Ectodermal cell (in vitro differentiated cells): ENCODE results near the gene AGAP2. TPM values are rescaled to one million over a fixed set of nuclear protein-coding genes. Genes with fewer than 3 reads are reported as not detected.
A peak's percentile ranks its signal among the peaks of the same experiment; 100 is the strongest.

ENCODE experiments used
- H3K27ac ChIP-seq: 2 replicates; pipeline ENCODE4 v1.7.0; 2013; ENCODE audit warnings: mild to moderate bottlenecking, low read depth, low read length; ENCODE audit not compliant: insufficient read depth, poor library complexity, severe bottlenecking
- H3K27me3 ChIP-seq: 2 replicates; pipeline ENCODE4 v1.7.0; 2013; ENCODE audit warnings: mild to moderate bottlenecking, low read length; ENCODE audit not compliant: insufficient read depth, control insufficient read depth, poor library complexity, severe bottlenecking
- H3K36me3 ChIP-seq: one replicate; pipeline ENCODE4 v1.7.0; 2013; ENCODE audit warnings: low read length; ENCODE audit not compliant: control insufficient read depth, insufficient read depth
- H3K4me1 ChIP-seq: one replicate; pipeline ENCODE4 v1.7.0; 2013; ENCODE audit warnings: low read length; ENCODE audit not compliant: control insufficient read depth, insufficient read depth
- H3K4me3 ChIP-seq: 2 replicates; pipeline ENCODE4 v1.7.0; 2013; ENCODE audit warnings: low read depth, low read length, control low read depth; ENCODE audit not compliant: insufficient read depth
- H3K9me3 ChIP-seq: 2 replicates; pipeline ENCODE4 v1.7.0; 2013; ENCODE audit warnings: mild to moderate bottlenecking, low read length, moderate library complexity; ENCODE audit not compliant: control insufficient read depth
- WGBS, 2 experiments: methylation state at CpG; one replicate each; pipeline ENCODE4 v1.1.7; 2013; ENCODE audit warnings: missing lambda C conversion rate in 2 of 2; 5-methylcytosine and 5-hydroxymethylcytosine counted together
- polyA plus RNA-seq, 4 experiments: library from polyadenylated mRNA; stranded (reverse); fragments of 50-300 nt; gene quantifications; one replicate each; pipeline ENCODE4 v1.2.3, GENCODE V29; 2013

The AGAP2 gene
- polyA plus RNA-seq (2013, experiment 1 of 4) = 2.3 TPM
- polyA plus RNA-seq (2013, experiment 2 of 4) = 2.6 TPM
- 3.1 TPM for polyA plus RNA-seq (2013, experiment 3 of 4)
- polyA plus RNA-seq (2013, experiment 4 of 4) = 2.5 TPM

DNA sequence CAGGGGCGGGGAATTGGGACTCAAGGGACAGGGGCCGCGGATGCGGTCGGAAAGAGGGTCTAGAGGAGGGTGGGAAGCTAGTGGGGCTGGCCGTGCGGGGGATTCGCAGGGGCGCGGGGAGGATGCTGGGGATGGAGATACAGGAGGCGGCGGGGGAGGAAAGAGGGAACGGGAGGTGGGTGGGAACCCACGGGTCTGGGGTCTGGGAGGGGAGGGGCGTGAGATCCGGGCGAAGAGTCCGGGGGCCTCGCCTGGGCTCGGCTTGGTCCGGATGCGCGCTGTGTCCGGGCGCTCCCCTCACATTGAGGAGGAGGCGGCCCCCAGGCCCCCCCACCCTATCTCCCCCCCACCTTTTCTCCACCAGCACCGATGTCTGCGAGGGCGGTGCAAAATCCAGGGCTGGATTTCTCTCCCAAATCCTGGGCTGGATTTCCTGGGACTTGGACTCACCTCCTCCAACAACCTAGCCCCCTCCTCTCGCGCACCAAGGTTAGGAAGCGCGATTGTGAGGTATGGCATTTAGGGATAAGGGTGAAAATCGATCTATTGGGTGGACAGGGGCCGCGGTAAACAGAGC is at the start of gene AGAP2:
TSS of gene AGAP2 (minus strand) at position 82 of the 577 bp plus-strand sequence. CDS start 496 bp downstream, outside the sequence.
- Histone ChIP-seq H3K36me3 (no peaks in the 10 kb centered on the region), H3K4me3 (peak within 1 kb of the TSS; percentile 44), H3K27ac (no peak within 1 kb of the TSS), H3K27me3 (peaks cover 99% of the 10 kb centered on the region), H3K4me1 (peaks cover 30% of the 10 kb centered on the region), H3K9me3 (no peaks in the 10 kb centered on the region)
- 0 to 1% methylated on average over 33 to 34 of the region's 36 CpGs for WGBS, 2 experiments

DNA sequence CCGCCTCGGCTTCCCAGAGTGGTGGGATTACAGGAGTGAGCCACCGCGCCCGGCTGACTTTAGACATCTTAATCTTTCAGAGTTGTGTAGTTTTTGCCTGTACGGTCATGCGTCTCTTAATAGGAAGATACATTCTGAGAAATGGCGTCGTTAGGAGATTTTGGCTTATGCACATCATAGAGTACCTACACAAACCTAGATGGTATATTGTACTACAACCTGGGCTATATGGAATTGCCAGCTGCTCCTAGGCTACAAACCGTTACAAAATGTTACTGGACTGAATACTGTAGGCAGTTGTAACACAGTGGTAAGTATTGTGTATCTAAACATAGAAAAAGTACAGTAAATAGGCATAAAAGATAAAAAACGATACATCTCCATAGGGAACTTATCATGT is 45.3 kb upstream of the AGAP2 start:
- Histone ChIP-seq H3K27me3 (no peaks in the 10 kb centered on the region), H3K9me3 (no peaks in the 10 kb centered on the region), H3K4me3 (no peak overlapping the region), H3K36me3 (peaks cover 30% of the 10 kb centered on the region), H3K27ac (no peak overlapping the region), H3K4me1 (peaks cover 5% of the 10 kb centered on the region)
- WGBS, 2 experiments = 91 to 98% methylated on average over 9 to 11 of the region's 11 CpGs

DNA sequence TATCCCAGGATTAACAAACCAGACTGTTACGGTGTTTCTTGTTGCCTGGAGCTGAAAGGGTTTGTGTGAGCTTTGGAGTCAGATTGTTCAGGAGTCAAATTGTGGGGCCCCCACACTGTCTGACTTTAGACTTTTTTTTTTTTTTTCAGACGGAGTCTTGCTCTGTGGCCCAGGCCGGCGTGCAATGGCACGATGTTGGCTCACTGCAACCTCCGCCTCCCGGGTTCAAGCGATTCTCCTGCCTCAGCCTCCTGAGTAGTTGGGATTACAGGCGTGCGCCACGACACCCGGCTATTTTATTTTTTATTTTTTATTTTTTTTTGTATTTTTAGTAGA is 44.9 kb upstream of the AGAP2 start:
- Histone ChIP-seq H3K36me3 (peaks cover 26% of the 10 kb centered on the region), H3K27ac (no peak overlapping the region)
- 83 to 84% methylated on average over 11 to 12 of the region's 12 CpGs for WGBS, 2 experiments

DNA sequence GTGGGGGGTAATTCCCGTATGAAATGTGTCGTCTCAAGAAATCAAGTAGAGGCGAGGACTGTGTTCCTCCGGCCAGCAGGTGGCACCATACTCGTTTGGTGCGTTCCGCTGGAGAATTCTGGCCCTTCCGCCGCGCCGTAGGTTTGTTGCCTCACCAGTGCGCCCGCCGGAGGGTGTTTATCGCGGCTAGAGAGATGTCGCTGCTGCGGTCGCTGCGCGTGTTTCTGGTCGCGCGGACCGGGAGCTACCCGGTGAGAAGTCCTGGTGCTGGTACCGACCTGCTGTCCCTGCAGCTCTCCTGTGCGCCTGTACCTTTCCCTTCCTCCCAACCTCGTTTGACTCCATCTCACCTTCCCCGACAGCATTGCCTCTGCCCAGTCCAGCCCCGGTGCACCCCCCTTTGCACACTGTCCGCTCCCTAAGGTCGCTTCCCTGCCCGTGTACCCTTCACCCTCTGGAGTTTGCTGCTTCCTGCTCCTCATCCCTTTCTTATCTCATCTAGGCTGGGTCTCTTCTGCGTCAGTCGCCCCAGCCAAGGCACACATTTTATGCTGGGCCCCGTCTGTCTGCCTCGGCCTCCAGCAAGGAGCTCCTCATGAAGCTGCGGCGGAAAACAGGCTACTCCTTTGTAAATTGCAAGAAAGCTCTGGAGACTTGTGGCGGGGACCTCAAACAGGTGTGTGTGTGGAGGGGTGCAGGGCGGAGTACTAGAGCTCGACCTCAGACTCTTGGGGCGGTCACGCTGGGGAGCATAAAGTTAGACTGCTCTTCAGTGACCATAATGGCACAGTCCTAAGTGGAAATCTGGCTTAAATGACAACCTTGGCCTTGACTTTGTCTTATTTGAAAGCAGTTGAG is 44.3 kb upstream of the AGAP2 start, which contains the start of gene TSFM:
TSS of gene TSFM (plus strand) at position 180 of the 858 bp plus-strand sequence. CDS start at position 195, 15 bp downstream.
- 3% methylated on average over 45 of the region's 45 CpGs for WGBS, 2 experiments
- H3K36me3 ChIP-seq = peaks cover 24% of the 10 kb centered on the region
- no peaks in the 10 kb centered on the region for H3K27me3 ChIP-seq
- H3K9me3 ChIP-seq = no peaks in the 10 kb centered on the region
- no peak within 1 kb of the TSS for H3K27ac ChIP-seq
- peaks cover 5% of the 10 kb centered on the region for H3K4me1 ChIP-seq
- peak within 1 kb of the TSS; percentile 86 for H3K4me3 ChIP-seq

More for the DNA sequence above, 44.9 kb upstream of the AGAP2 start:
- Histone ChIP-seq H3K4me1 (peaks cover 5% of the 10 kb centered on the region), H3K27me3 (no peaks in the 10 kb centered on the region), H3K4me3 (peak overlapping the region; percentile 86), H3K9me3 (no peaks in the 10 kb centered on the region)

DNA sequence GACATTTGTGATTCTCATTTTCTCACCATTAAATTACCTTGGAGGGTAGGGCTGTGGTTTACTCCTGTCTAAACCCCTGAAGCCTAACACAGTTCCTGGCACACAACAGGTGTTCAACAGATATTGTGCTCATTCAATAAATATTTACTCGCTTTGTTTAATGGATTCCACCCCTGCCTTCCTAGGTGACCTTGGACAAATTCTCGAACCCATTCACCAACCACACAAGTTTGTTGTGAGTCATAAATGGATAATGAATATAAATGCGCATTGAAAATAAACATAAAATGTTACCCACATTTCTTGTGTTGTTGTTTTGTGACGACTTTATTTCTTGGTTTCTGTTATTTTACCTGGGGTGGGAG is 43.7 kb upstream of the AGAP2 start:
- peaks cover 24% of the 10 kb centered on the region for H3K36me3 ChIP-seq
- no peak overlapping the region for H3K27ac ChIP-seq
- no peak overlapping the region for H3K4me3 ChIP-seq
- no peaks in the 10 kb centered on the region for H3K27me3 ChIP-seq
- no peaks in the 10 kb centered on the region for H3K9me3 ChIP-seq
- WGBS, 2 experiments = 7 to 19% methylated on average over 3 of the region's 4 CpGs
- H3K4me1 ChIP-seq = peaks cover 5% of the 10 kb centered on the region

DNA sequence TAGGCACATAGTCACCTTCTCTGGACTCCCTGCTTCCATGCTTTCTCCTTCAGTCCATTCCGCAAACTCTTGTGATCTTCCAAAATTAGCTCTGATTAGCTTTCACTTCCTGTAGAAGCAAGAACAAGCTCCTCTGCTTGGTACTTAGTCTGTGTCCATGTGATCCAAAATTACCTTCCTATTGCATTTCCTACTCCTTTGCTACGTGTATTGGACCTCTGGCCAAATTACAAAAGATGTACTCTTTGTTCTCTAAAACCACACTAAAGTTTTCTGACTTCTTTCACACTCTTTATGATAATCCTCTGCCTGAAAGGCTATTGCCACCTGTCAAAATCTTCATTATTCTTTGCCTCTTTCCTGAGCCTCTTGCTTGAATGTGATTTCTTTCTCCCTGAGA is 43.3 kb upstream of the AGAP2 start:
- Histone ChIP-seq H3K4me3 (no peak overlapping the region), H3K9me3 (no peaks in the 10 kb centered on the region), H3K27ac (no peak overlapping the region), H3K36me3 (peaks cover 20% of the 10 kb centered on the region), H3K4me1 (peaks cover 5% of the 10 kb centered on the region), H3K27me3 (no peaks in the 10 kb centered on the region)
- 68 to 70% methylated on average over 2 of the region's 2 CpGs for WGBS, 2 experiments

DNA sequence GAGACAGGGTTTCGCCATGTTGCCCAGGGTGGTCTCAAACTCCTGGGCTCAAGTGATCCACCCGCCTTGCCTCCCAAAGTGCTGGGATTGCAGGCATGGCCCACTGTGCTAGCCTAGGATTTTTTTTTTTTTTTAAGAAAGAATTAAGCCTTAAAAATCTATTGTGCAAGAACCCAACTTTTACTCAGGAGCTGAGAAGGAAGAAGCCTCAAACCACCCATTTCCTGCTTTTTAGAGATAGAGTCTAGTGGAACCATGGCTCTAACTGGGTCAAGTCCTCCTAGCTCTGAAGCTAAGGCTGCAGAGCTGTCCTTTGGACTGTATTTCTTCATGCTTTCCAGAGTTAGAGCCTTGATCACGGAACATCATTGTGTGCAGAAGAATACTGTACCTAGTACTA is 42.7 kb upstream of the AGAP2 start:
- 84 to 92% methylated on average over 3 of the region's 3 CpGs for WGBS, 2 experiments
- Histone ChIP-seq H3K27me3 (no peaks in the 10 kb centered on the region), H3K4me1 (peaks cover 5% of the 10 kb centered on the region), H3K4me3 (no peak overlapping the region), H3K36me3 (peaks cover 14% of the 10 kb centered on the region), H3K9me3 (no peaks in the 10 kb centered on the region), H3K27ac (no peak overlapping the region)

DNA sequence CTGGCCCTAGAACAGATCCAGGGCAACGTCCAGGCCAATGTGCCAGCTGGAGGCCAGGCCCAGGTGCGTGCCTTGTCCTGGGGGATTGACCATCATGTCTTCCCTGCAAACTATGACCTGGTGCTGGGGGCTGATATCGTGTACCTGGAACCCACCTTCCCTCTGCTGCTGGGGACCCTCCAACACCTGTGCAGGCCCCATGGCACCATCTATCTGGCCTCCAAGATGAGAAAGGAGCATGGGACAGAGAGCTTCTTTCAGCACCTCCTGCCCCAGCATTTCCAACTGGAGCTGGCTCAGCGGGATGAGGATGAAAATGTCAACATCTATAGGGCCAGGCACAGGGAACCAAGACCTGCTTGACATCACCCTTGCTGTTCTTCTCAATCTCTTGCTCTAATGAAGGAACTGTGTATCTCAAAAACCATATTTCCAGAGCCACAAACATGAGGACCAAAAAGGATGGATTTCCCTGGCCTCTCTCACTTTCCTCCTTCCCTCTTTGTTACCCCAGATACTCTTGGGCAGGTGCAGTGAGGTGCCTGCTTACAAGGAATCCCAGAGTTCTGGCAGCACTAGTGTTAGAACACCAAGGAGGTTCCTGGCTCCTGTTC is 41.8 kb upstream of the AGAP2 start:
- no peak overlapping the region for H3K4me3 ChIP-seq
- no peak overlapping the region for H3K27ac ChIP-seq
- H3K4me1 ChIP-seq = peaks cover 5% of the 10 kb centered on the region
- H3K36me3 ChIP-seq = peaks cover 10% of the 10 kb centered on the region
- no peaks in the 10 kb centered on the region for H3K27me3 ChIP-seq
- H3K9me3 ChIP-seq = no peaks in the 10 kb centered on the region
- WGBS, 2 experiments = 85 to 87% methylated on average over 4 of the region's 4 CpGs

DNA sequence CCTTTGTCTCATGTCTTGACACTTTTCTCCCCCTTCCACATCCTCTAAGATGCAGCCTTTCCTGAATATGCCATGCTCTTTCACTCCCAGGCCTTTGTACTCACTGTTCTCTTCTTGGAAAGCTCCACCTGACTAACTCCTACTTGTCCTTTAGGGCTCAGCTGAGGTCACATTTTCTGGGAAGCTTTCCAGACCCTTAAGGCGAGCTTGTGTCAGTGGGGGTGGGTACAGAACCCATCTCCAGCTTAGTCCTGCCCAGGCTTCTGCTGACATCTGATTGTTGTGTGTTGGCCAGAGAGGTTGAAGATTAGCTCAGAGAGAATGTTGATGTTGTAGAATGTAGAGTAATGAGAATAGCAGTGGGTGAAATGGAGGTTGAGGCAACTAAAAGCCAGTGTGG is 41.2 kb upstream of the AGAP2 start:
- Histone ChIP-seq H3K36me3 (peaks cover 5% of the 10 kb centered on the region), H3K27me3 (no peaks in the 10 kb centered on the region), H3K27ac (no peak overlapping the region), H3K9me3 (no peaks in the 10 kb centered on the region), H3K4me1 (peaks cover 5% of the 10 kb centered on the region), H3K4me3 (no peak overlapping the region)
- 82 to 87% methylated on average over 1 of the region's 1 CpG for WGBS, 2 experiments

DNA sequence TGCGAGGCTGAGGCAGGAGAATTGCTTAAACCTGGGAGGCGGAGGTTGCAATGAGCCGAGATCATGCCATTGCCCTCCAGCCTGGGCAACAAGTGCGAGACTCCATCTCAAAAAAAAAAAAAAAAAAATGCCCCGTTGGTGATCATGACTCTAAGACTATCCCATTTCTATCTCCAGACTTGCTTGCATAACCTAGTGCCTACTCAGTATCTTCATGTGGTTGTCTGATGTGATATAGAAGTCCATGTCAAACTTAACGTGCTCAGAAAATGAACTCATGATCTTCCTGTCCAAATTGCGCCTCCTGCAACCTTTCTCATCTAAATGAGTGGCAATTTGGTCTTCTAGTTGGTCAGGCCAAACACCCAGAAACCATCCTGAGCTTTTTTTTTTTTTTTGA is 39.4 kb upstream of the AGAP2 start:
- Histone ChIP-seq H3K36me3 (no peaks in the 10 kb centered on the region), H3K4me3 (no peak overlapping the region), H3K27me3 (peaks cover 8% of the 10 kb centered on the region), H3K9me3 (no peaks in the 10 kb centered on the region), H3K27ac (no peak overlapping the region), H3K4me1 (no peaks in the 10 kb centered on the region)
- 91 to 98% methylated on average over 6 of the region's 7 CpGs for WGBS, 2 experiments
